ENCODE data around the gene ADGRG1. TPM values are rescaled to one million over a fixed set of nuclear protein-coding genes. Genes with fewer than 3 reads are reported as not detected.

ADGRG1 gene
- total and polyA plus RNA-seq, 2 donors (not counting 1 experiment from before 2014, with no cell fraction given): 0.20 to 0.61 TPM

GRCh38 chr16:57675741-57676551 lies 47.5 kb downstream of the ADGRG1 start:
- H2AFZ ChIP-seq (ENCODE audit: insufficient read depth, low read depth, low read length, poor library complexity, severe bottlenecking): no peak overlapping the region
- H3K9ac ChIP-seq (ENCODE audit: low read length): no peak overlapping the region
- no peak for TF ChIP-seq CTCF (IDR thresholded peaks at IDR 0.05)
- peaks cover 11% of the 10 kb centered on the region for H3K27me3 Mint-ChIP-seq
- H3K27ac ChIP-seq (ENCODE audit: low read length in 2 of 2): no peak overlapping the region
- no peaks in the 10 kb centered on the region for H4K20me1 ChIP-seq (ENCODE audit: control insufficient read depth, insufficient read depth, low read length, poor library complexity, severe bottlenecking)
- CTCF ChIA-PET: no interaction called here
- DNase-seq: no peak
- H3K4me3 Mint-ChIP-seq: no peak overlapping the region
- H3K36me3 ChIP-seq (replicated peaks in 1 of 2; ENCODE audit: control extremely low read depth in 1 of 2, control insufficient read depth in 1 of 2, extremely low read depth in 1 of 2, insufficient read depth in 2 of 2, low read length in 1 of 2): no peaks in the 10 kb centered on the region
- intact Hi-C loops (cut with micrococcal nuclease): no loop called here
- POLR2A ChIA-PET: no interaction called here
- H3K9me3 ChIP-seq (ENCODE audit: control extremely low read depth in 1 of 3, control insufficient read depth in 2 of 3, insufficient read depth in 1 of 3, low read length in 2 of 3): no peaks in the 10 kb centered on the region
- WGBS (ENCODE audit: insufficient coverage): 72% methylated on average over 7 of the region's 12 CpGs
- H3K27me3 ChIP-seq (replicated peaks in 1 of 4; ENCODE audit: control extremely low read depth in 1 of 4, control insufficient read depth in 3 of 4, insufficient read depth in 4 of 4, low read length in 3 of 4): peaks cover 0 to 4% (median 2%) of the 10 kb centered on the region in 4 experiments
- no peak for ATAC-seq (ENCODE audit: low read depth)
- H3K9me3 Mint-ChIP-seq (ENCODE audit: insufficient read depth): no peaks in the 10 kb centered on the region
- no peak overlapping the region for H3K4me2 ChIP-seq (replicated peaks; ENCODE audit: low read depth, low read length, poor library complexity, severe bottlenecking)
- no peak overlapping the region for H3K27ac Mint-ChIP-seq
- H3K4me3 ChIP-seq (ENCODE audit: control extremely low read depth in 1 of 5, extremely low read depth in 1 of 5, insufficient read depth in 1 of 5, low read depth in 2 of 5, low read length in 4 of 5): no peak overlapping the region
- no peaks in the 10 kb centered on the region for H3K4me1 Mint-ChIP-seq
- H3K4me1 ChIP-seq (ENCODE audit: control insufficient read depth in 2 of 2, insufficient read depth in 2 of 2, low read length in 2 of 2): peaks cover 0 to 4% of the 10 kb centered on the region in 2 donors
- H3K79me2 ChIP-seq (ENCODE audit: control insufficient read depth, insufficient read depth, low read length): no peaks in the 10 kb centered on the region

- Mint-ChIP-seq H3K9me3 (ENCODE audit: insufficient read depth) (no peaks in the 10 kb centered on the region), H3K4me3 (no peak overlapping the region), H3K27ac (no peak overlapping the region), H3K4me1 (no peaks in the 10 kb centered on the region), H3K27me3 (peaks cover 8% of the 10 kb centered on the region)
- H2AFZ ChIP-seq (ENCODE audit: insufficient read depth, low read depth, low read length, poor library complexity, severe bottlenecking): no peak overlapping the region
- peaks cover 0 to 4% of the 10 kb centered on the region in 2 donors for H3K4me1 ChIP-seq (ENCODE audit: control insufficient read depth in 2 of 2, insufficient read depth in 2 of 2, low read length in 2 of 2)
- 100% methylated on average over 1 of the region's 4 CpGs for WGBS (ENCODE audit: insufficient coverage)
- peaks cover 0 to 4% (median 2%) of the 10 kb centered on the region in 4 experiments for H3K27me3 ChIP-seq (replicated peaks in 1 of 4; ENCODE audit: control extremely low read depth in 1 of 4, control insufficient read depth in 3 of 4, insufficient read depth in 4 of 4, low read length in 3 of 4)
- CTCF ChIA-PET: no interaction called here
- no peaks in the 10 kb centered on the region for H3K36me3 ChIP-seq (replicated peaks in 1 of 2; ENCODE audit: control extremely low read depth in 1 of 2, control insufficient read depth in 1 of 2, extremely low read depth in 1 of 2, insufficient read depth in 2 of 2, low read length in 1 of 2)
- H3K4me2 ChIP-seq (replicated peaks; ENCODE audit: low read depth, low read length, poor library complexity, severe bottlenecking): no peak overlapping the region
- DNase-seq: no peak
- no peak for TF ChIP-seq EZH2 (IDR thresholded peaks at IDR 0.05; ENCODE audit: borderline replicate concordance, insufficient read depth, low read depth, low read length, poor library complexity, severe bottlenecking)
- TF ChIP-seq CTCF (IDR thresholded peaks at IDR 0.05): no peak
- H3K27ac ChIP-seq (ENCODE audit: low read length in 2 of 2): no peak overlapping the region
- H3K9me3 ChIP-seq (ENCODE audit: control extremely low read depth in 1 of 3, control insufficient read depth in 2 of 3, insufficient read depth in 1 of 3, low read length in 2 of 3): no peaks in the 10 kb centered on the region
- ATAC-seq (ENCODE audit: low read depth): no peak
- H3K4me3 ChIP-seq (ENCODE audit: control extremely low read depth in 1 of 5, extremely low read depth in 1 of 5, insufficient read depth in 1 of 5, low read depth in 2 of 5, low read length in 4 of 5): no peak overlapping the region
- H4K20me1 ChIP-seq (ENCODE audit: control insufficient read depth, insufficient read depth, low read length, poor library complexity, severe bottlenecking): no peaks in the 10 kb centered on the region
- H3K79me2 ChIP-seq (ENCODE audit: control insufficient read depth, insufficient read depth, low read length): no peaks in the 10 kb centered on the region
- H3K9ac ChIP-seq (ENCODE audit: low read length): no peak overlapping the region
- POLR2A ChIA-PET: no interaction called here
- intact Hi-C loops (cut with micrococcal nuclease): no loop called here
Observed at GRCh38 chr16:57676553-57677085, 48.2 kb downstream of the ADGRG1 start.

Data from B cell (primary cell).